C4-2B (cell line): ENCODE measurements around the gene HPCAL1.

Experiments used
- ZFX ChIP-seq: fragments of 450-650 bp; IDR thresholded peaks from 2 replicates; pipeline ENCODE4 v1.6.1; 2017
- TF ChIP-seq, protein P1 (sequence below): fragments of 450-650 bp; conservative IDR thresholded peaks from 2 replicates; pipeline ENCODE4 v1.5.1; 2017; ENCODE audit warnings: mild to moderate bottlenecking

- TF ChIP-seq, protein P1, sequence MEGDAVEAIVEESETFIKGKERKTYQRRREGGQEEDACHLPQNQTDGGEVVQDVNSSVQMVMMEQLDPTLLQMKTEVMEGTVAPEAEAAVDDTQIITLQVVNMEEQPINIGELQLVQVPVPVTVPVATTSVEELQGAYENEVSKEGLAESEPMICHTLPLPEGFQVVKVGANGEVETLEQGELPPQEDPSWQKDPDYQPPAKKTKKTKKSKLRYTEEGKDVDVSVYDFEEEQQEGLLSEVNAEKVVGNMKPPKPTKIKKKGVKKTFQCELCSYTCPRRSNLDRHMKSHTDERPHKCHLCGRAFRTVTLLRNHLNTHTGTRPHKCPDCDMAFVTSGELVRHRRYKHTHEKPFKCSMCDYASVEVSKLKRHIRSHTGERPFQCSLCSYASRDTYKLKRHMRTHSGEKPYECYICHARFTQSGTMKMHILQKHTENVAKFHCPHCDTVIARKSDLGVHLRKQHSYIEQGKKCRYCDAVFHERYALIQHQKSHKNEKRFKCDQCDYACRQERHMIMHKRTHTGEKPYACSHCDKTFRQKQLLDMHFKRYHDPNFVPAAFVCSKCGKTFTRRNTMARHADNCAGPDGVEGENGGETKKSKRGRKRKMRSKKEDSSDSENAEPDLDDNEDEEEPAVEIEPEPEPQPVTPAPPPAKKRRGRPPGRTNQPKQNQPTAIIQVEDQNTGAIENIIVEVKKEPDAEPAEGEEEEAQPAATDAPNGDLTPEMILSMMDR: no peak
- TF ChIP-seq ZFX: no peak; the same call in none of the 2 replicates
Measured at GRCh38 chr2:10303181-10303693, 533 bp downstream of the HPCAL1 start.
